Testis (tissue), 2 donors: Measurements from ENCODE around the gene SCARF1.

Experiments used
- CTCF ChIP-seq, 3 experiments: fragments of 450-650 bp in 2 of 3; fragments of 200-600 bp in 1 of 3; sonication (generic) in 1 of 3; IDR thresholded peaks; one replicate each; pipeline ENCODE4 v1.5.1; 2016 to 2019; ENCODE audit warnings: antibody characterized with exemption in 3 of 3, mild to moderate bottlenecking in 2 of 3, moderate library complexity in 1 of 3
- POLR2A ChIP-seq: fragments of 450-650 bp; IDR thresholded peaks from one replicate; pipeline ENCODE4 v1.6.1; 2017; ENCODE audit warnings: antibody characterized with exemption, mild to moderate bottlenecking, moderate library complexity

GRCh38 chr17:1588821-1589585 lies 56.5 kb downstream of the SCARF1 start:
- no peak for TF ChIP-seq POLR2A
- TF ChIP-seq CTCF (IDR thresholded peaks at IDR 0.05), result no peak
